Measurements from ENCODE around the gene JADE2. TPM values are rescaled to one million over a fixed set of nuclear protein-coding genes. Genes with fewer than 3 reads are reported as not detected.
A peak's percentile ranks its signal among the peaks of the same experiment; 100 is the strongest.

JADE2 gene
- total RNA-seq, 1 donor from 2014 or later = 26.3 TPM

DNA sequence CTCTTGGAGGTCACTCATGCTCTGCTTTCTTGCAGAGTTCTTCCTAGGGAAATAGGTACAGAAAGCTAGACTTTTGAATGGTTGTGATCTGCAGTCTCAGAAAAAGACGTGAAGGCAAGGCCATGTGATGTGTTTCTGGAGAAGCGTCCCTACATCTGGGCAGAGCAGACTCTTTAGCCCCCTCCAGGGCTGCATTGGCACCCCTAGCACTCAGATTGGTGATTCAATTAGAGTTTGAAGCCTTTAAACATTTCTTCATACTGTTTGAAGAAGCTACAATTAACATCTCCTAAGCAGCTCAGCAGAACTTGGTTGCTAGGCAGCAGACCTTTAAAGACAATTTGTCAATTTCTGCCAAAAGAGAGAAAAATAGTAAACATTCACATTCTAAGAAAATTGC, 21.6 kb downstream of the JADE2 start:
- intact Hi-C loops (cut with micrococcal nuclease) = no loop called here
- Histone ChIP-seq H3K9me3 (replicated peaks) (no peaks in the 10 kb centered on the region), H3K27ac (replicated peaks) (no peak overlapping the region), H3K4me3 (no peak overlapping the region), H3K36me3 (peaks cover 16% of the 10 kb centered on the region), H3K27me3 (ENCODE audit: low read depth) (no peaks in the 10 kb centered on the region), H3K4me1 (peaks cover 90% of the 10 kb centered on the region)
- DNase-seq = no peak
- TF ChIP-seq, protein P1, sequence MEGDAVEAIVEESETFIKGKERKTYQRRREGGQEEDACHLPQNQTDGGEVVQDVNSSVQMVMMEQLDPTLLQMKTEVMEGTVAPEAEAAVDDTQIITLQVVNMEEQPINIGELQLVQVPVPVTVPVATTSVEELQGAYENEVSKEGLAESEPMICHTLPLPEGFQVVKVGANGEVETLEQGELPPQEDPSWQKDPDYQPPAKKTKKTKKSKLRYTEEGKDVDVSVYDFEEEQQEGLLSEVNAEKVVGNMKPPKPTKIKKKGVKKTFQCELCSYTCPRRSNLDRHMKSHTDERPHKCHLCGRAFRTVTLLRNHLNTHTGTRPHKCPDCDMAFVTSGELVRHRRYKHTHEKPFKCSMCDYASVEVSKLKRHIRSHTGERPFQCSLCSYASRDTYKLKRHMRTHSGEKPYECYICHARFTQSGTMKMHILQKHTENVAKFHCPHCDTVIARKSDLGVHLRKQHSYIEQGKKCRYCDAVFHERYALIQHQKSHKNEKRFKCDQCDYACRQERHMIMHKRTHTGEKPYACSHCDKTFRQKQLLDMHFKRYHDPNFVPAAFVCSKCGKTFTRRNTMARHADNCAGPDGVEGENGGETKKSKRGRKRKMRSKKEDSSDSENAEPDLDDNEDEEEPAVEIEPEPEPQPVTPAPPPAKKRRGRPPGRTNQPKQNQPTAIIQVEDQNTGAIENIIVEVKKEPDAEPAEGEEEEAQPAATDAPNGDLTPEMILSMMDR (IDR thresholded peaks at IDR 0.05; ENCODE audit: borderline replicate concordance) = no peak

DNA sequence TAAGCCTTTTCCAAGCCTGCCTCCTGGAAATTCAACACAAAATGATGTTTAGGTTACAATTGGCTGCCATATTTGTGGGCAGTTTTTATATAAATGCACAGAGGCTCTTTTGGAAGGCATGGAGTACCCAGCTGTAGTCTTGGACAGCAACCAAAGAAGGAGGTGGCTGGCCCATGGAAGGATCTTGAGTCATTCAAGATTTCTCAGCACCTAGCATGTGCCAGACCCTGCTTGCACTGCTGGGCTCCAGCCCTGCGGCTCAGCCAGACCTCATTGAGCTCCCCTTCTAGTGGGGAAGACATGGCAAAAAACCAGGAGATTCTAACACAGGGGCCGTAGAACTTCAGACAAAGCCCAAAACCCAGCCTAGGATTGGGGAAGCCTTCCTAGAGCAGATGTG, 22.1 kb downstream of the JADE2 start:
- DNase-seq = peak; percentile 33
- intact Hi-C loops (cut with micrococcal nuclease) = no loop called here
- peaks cover 94% of the 10 kb centered on the region for H3K4me1 ChIP-seq

DNA sequence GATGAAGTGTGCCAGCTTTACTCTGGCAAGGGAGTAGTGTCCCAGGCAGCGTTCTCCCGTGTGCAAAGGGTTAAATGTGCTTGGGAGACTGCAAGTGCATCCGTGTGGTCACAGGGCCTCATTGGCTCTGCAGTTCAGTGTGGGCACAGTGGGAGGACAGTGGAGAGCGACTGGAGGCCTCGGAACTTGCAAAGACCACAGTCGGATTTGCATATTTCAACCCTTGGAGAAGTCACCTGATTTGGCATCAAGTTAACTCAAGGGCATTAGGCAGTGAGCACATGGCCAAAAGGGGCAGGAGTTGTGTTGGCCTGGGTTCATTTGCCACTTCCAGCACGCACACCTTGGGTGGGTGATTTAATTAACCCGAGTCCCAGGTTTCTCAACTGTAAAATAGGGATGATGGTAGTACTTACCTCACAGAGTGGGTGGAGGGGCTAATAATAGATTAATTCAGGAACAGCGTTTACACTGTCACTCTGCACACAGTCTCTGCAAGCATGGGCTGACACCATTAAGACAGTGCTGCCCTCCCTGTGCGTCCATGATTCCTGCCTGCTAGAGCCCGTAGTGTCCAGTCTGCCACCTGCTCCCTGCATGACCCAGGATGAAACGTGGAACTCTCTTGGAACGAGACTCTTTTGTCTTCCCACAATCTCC, 22.7 kb downstream of the JADE2 start:
- TF ChIP-seq, protein P1 (IDR thresholded peaks at IDR 0.05; ENCODE audit: borderline replicate concordance) = no peak
- H3K4me3 ChIP-seq = no peak overlapping the region
- DNase-seq = peak; percentile 10
- peak overlapping the region; percentile 39 for H3K27ac ChIP-seq (replicated peaks)
- H3K4me1 ChIP-seq = peaks cover 100% of the 10 kb centered on the region
- peaks cover 24% of the 10 kb centered on the region for H3K36me3 ChIP-seq
- intact Hi-C loops (cut with micrococcal nuclease) = no loop called here
- no peaks in the 10 kb centered on the region for H3K9me3 ChIP-seq (replicated peaks)
- no peaks in the 10 kb centered on the region for H3K27me3 ChIP-seq (ENCODE audit: low read depth)

More for the DNA sequence above, 22.1 kb downstream of the JADE2 start:
- H3K27me3 ChIP-seq (ENCODE audit: low read depth) = no peaks in the 10 kb centered on the region
- TF ChIP-seq, protein P1 (IDR thresholded peaks at IDR 0.05; ENCODE audit: borderline replicate concordance) = no peak
- H3K36me3 ChIP-seq = peaks cover 21% of the 10 kb centered on the region
- no peaks in the 10 kb centered on the region for H3K9me3 ChIP-seq (replicated peaks)
- H3K4me3 ChIP-seq = no peak overlapping the region
- peak overlapping the region; percentile 39 for H3K27ac ChIP-seq (replicated peaks)

DNA sequence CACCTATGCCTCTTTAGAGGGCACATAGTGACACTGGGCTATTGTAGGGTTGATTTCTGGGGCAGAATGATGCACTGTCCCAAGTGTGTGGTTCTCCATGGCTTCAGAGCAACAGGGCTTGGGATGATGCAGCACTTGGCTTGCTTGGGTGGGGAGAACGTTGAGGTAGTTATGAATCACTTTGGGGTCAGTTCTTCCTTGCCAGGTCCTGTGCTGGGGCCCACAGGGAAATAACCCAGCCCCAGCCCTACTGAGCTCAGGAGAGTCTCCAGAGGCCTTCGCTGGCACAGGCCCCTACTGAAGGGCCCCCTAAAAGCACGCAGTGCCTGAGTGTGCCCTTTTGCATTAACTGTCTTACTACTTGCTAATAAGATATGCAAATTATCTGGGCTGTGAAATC, 24.2 kb downstream of the JADE2 start:
- Histone ChIP-seq H3K9me3 (replicated peaks) (no peaks in the 10 kb centered on the region), H3K4me3 (no peak overlapping the region), H3K4me1 (peaks cover 100% of the 10 kb centered on the region), H3K36me3 (peaks cover 30% of the 10 kb centered on the region), H3K27ac (replicated peaks) (peak overlapping the region; percentile 89), H3K27me3 (ENCODE audit: low read depth) (no peaks in the 10 kb centered on the region)
- TF ChIP-seq, protein P1 (IDR thresholded peaks at IDR 0.05; ENCODE audit: borderline replicate concordance) = no peak
- no peak for DNase-seq
- intact Hi-C loops (cut with micrococcal nuclease) = no loop called here

DNA sequence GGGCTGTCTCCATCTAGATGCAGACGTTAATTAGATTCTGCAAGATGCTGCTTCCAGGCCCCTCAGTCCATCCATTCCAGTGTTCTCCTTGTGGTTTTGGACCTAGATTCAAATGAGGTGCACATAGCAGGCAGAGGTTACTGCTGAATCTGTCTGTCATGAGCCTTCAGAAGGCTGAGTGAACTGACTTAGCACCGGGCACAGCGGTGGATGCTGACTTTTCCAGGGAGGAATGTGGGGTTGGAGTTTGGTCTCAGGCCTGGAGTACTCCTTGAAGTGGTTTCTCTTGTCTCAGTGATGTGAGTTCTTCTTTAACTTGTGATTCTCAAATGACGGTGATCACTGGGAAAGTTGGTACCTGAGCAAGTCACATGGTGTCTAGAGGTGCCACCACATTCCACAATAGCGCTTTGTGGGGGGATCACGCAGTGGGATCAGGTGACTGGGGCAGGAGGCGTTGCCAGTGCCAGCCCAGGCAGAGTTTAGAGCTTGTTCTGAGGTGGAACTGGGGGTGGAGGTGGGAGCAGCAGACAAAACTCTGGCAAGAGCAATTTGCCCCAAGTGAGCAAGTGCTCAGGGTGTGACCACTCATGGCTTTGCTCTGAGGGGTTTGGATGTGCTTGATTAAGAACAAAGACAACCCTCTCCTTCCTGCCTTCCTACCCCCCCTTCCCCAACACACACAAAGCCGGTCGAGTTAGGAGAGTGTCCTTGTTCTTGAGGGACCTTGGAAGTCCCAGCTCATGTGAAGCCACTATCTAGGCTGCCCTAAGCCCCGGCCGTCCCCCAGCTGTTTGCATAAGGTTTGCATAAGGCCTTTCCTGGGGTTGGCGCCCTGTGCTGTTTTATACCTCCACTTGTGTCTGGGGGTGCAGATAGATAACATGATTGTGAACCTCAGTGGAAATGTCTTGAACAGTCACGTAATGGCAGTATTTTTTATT, 25.1 kb downstream of the JADE2 start:
- peaks cover 100% of the 10 kb centered on the region for H3K4me1 ChIP-seq
- H3K9me3 ChIP-seq (replicated peaks) = no peaks in the 10 kb centered on the region
- H3K36me3 ChIP-seq = peaks cover 30% of the 10 kb centered on the region
- DNase-seq = peak; percentile 12
- H3K27me3 ChIP-seq (ENCODE audit: low read depth) = no peaks in the 10 kb centered on the region
- H3K4me3 ChIP-seq = no peak overlapping the region
- TF ChIP-seq, protein P1 (IDR thresholded peaks at IDR 0.05; ENCODE audit: borderline replicate concordance) = no peak
- intact Hi-C loops (cut with micrococcal nuclease) = no loop called here
- peak overlapping the region; percentile 89 for H3K27ac ChIP-seq (replicated peaks)
